Measurements from ENCODE around the gene LINGO3. TPM values are rescaled to one million over a fixed set of nuclear protein-coding genes. Genes with fewer than 3 reads are reported as not detected.

The LINGO3 gene
- total and polyA plus RNA-seq, 2 of the 8 experiments (the other 6 are each of a cell fraction or from before 2014, with no cell fraction given), result 0.59 TPM; not detected in 1

DNA sequence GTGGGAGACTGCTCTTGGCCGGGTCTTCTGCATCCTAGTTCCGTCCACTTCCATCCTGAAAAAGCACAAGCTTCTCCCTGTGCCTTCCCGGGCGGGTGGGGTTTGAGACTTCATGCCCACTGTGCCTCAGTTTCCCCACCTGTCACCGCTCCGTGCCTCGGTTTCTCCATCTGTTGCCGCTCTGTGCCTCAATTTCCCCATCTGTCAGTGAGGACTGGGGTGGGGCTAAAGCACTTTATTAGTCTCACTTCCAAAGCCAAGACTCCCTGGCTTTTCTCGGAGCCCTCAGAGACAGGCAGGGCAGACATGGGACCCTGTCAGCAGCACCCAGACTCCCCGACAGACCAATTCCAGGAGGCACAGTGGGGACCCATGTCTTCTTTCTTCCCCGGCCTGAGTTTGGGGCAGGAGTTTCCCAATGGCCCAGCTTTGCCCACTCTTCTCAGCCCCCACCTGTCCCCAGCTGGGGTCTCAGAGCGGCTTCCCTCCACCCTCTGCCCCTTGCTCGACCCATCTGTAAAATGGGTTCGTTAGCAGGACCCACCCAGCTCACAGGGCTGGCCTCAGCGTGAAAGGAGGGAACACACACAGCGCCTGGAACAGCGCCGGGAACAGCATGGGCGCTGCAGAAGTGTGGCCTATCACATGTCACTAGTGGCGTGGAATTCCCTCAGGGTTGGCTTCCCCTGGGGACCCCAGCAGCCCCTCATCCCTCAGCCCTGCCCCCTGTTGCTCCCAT is 21.4 kb downstream of the LINGO3 start:
- H2BK5ac ChIP-seq (ENCODE audit: low read depth, low read length), result no peak overlapping the region
- H2BK120ac ChIP-seq (replicated peaks; ENCODE audit: low read depth, low read length), result no peak overlapping the region
- peaks cover 14% of the 10 kb centered on the region; the same call in 1 of the 2 replicates for H3K23me2 ChIP-seq (ENCODE audit: low read depth, low read length)
- H3K27ac ChIP-seq (ENCODE audit: low read depth, low read length), result no peak overlapping the region
- peaks cover 0 to 6% (median 0%) of the 10 kb centered on the region in 4 experiments; a peak in 1 of 8 replicates for H3K36me3 ChIP-seq (ENCODE audit: control insufficient read depth in 2 of 4, insufficient read depth in 4 of 4, low read length in 3 of 4)
- H2BK12ac ChIP-seq (ENCODE audit: low read depth, low read length), result no peak overlapping the region
- H3K9me3 ChIP-seq (ENCODE audit: insufficient read depth in 2 of 2, low read depth in 1 of 2, low read length in 1 of 2), result no peaks in the 10 kb centered on the region
- no peaks in the 10 kb centered on the region for H3K79me2 ChIP-seq (ENCODE audit: control insufficient read depth in 1 of 2, insufficient read depth in 2 of 2, low read length in 2 of 2)
- no peak overlapping the region for H3K4ac ChIP-seq (replicated peaks; ENCODE audit: insufficient read length, low read depth, low read length)
- no peak overlapping the region for H2AK5ac ChIP-seq (ENCODE audit: low read depth, low read length)
- no peak overlapping the region for H3K56ac ChIP-seq (replicated peaks; ENCODE audit: insufficient read length, low read depth, low read length)
- ChIA-PET CTCF (ENCODE audit: partially characterized antibody) (interaction anchor here (1.1 to 5.0 kb wide), 6 partner anchors 9 to 350 kb away, joined by 3 to 46 read pairs (median 9); no protein-coding TSS in a partner anchor), POLR2A (ENCODE audit: partially characterized antibody) (interaction anchor here (0.7 to 3.1 kb wide), 14 partner anchors 8 to 141 kb away, joined by 3 to 25 read pairs (median 4); no protein-coding TSS in a partner anchor)
- H3K14ac ChIP-seq (ENCODE audit: insufficient read length), result no peak overlapping the region
- H3K27me3 ChIP-seq (replicated peaks in 1 of 4; ENCODE audit: control insufficient read depth in 3 of 4, extremely low read depth in 1 of 4, insufficient read depth in 3 of 4, low read length in 3 of 4), result peaks cover 30 to 66% (median 58%) of the 10 kb centered on the region in 4 experiments
- no peak for FAIRE-seq
- no peak for DNase-seq (ENCODE audit: low read depth in 1 of 2, low spot score in 2 of 2)
- H4K91ac ChIP-seq (replicated peaks; ENCODE audit: insufficient read length, low read length), result no peak overlapping the region
- H3K79me1 ChIP-seq (ENCODE audit: low read depth, low read length), result no peaks in the 10 kb centered on the region
- no peak overlapping the region for H3K23ac ChIP-seq (ENCODE audit: insufficient read length)
- H2AFZ ChIP-seq (ENCODE audit: low read length), result no peak overlapping the region
- no peak overlapping the region for H2BK20ac ChIP-seq (ENCODE audit: low read length)
- H4K5ac ChIP-seq (ENCODE audit: insufficient read length, low read depth, low read length), result no peak overlapping the region
- H3K4me1 ChIP-seq (replicated peaks in 1 of 4; ENCODE audit: control insufficient read depth in 3 of 4, insufficient read depth in 4 of 4, low read length in 3 of 4), result peaks cover 0 to 27% (median 9%) of the 10 kb centered on the region in 4 experiments; a peak in 5 of 7 replicates
- peaks cover 0 to 13% of the 10 kb centered on the region in 2 experiments for H4K20me1 ChIP-seq (replicated peaks in 1 of 2; ENCODE audit: control insufficient read depth in 1 of 2, insufficient read depth in 2 of 2, low read length in 2 of 2)
- no peak overlapping the region; the same call in 1 of the 2 replicates for H4K8ac ChIP-seq (ENCODE audit: extremely low read depth, insufficient read depth, low read length)
- 89% methylated on average over 20 of the region's 20 CpGs; no CpG with 5 or more reads in 1 of the 2 experiments for WGBS, 2 experiments (ENCODE audit: extremely low coverage in 1 of 2, insufficient coverage in 1 of 2, insufficient read length in 1 of 2, insufficient replicate concordance in 2 of 2, low coverage in 1 of 2, low lambda C conversion rate in 2 of 2, missing lambda C conversion rate in 1 of 2)
- no peak overlapping the region for H2BK15ac ChIP-seq (ENCODE audit: low read length)
- H3K9ac ChIP-seq (replicated peaks in 1 of 4; ENCODE audit: extremely low read depth in 1 of 4, low read depth in 3 of 4, low read length in 3 of 4), result no peak overlapping the region
- no peak overlapping the region for H3K4me3 ChIP-seq (ENCODE audit: extremely low read depth in 1 of 4, insufficient read depth in 2 of 4, low read depth in 3 of 4, low read length in 4 of 4)
- no peak overlapping the region for H3K18ac ChIP-seq (ENCODE audit: extremely low read depth, low read length)
- H3K4me2 ChIP-seq (ENCODE audit: insufficient read depth in 1 of 2, low read depth in 2 of 2, low read length in 2 of 2), result no peak overlapping the region
- no peak for TF ChIP-seq SP4 (IDR thresholded peaks at IDR 0.05; ENCODE audit: low read length)
- TF ChIP-seq KDM1A (IDR thresholded peaks at IDR 0.05; ENCODE audit: borderline replicate concordance, low read length), result peak; percentile 63
